ENCODE measurements around the gene XRCC3. TPM values are rescaled to one million over a fixed set of nuclear protein-coding genes. Genes with fewer than 3 reads are reported as not detected.

The XRCC3 gene
- total RNA-seq, 4 donors from 2014 or later: 7.8 to 47.6 (median 23.8) TPM

DNA sequence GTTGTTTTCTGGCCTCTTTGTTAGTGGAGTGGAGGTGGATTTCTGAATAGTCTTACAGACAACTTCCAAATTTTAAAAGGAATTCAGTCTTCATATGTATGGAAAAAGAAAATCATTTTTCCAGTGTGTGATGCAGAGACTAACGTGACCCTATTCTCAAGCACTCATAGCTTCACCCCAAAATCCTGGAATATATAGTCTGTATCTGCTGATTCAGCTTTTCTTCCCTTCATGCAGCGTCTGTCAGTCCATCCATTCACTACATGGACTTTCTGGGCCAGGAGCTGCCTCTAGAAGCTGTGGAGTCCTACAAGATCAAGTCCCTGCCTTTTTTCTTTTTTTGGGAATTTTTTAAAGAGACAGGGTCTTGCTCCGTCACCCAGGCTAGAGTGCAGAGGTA lies 62.4 kb downstream of the XRCC3 start:
- peaks cover 0 to 58% (median 35%) of the 10 kb centered on the region in 4 donors for H3K4me1 ChIP-seq
- DNase-seq: no peak
- no peaks in the 10 kb centered on the region for H3K27me3 ChIP-seq
- in situ Hi-C loops (cut with MboI; ENCODE audit: low pct_ligation_motif_present in 1 of 4, low pct_unique_long_range_greater_than_20kb in 1 of 4, low sequenced_read_pairs in 3 of 4) (no loop called here), intact Hi-C loops (cut with DNase I; ENCODE audit: low total_unique reads) (no loop called here)
- H3K27ac ChIP-seq: peak overlapping the region in 3 of 4 donors; percentile 15 to 34 (median 19)
- no peaks in the 10 kb centered on the region for H3K9me3 ChIP-seq
- TF ChIP-seq POLR2A (IDR thresholded peaks at IDR 0.05) (no peak), EP300 (IDR thresholded peaks at IDR 0.05; ENCODE audit: low read depth) (no peak), POLR2AphosphoS5 (IDR thresholded peaks at IDR 0.05) (no peak)
- TF ChIP-seq, protein P1, sequence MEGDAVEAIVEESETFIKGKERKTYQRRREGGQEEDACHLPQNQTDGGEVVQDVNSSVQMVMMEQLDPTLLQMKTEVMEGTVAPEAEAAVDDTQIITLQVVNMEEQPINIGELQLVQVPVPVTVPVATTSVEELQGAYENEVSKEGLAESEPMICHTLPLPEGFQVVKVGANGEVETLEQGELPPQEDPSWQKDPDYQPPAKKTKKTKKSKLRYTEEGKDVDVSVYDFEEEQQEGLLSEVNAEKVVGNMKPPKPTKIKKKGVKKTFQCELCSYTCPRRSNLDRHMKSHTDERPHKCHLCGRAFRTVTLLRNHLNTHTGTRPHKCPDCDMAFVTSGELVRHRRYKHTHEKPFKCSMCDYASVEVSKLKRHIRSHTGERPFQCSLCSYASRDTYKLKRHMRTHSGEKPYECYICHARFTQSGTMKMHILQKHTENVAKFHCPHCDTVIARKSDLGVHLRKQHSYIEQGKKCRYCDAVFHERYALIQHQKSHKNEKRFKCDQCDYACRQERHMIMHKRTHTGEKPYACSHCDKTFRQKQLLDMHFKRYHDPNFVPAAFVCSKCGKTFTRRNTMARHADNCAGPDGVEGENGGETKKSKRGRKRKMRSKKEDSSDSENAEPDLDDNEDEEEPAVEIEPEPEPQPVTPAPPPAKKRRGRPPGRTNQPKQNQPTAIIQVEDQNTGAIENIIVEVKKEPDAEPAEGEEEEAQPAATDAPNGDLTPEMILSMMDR (IDR thresholded peaks at IDR 0.05): no peak
- peaks cover 0 to 23% (median 9%) of the 10 kb centered on the region in 4 donors for H3K36me3 ChIP-seq
- no peak overlapping the region for H3K4me3 ChIP-seq
- 76 to 86% methylated on average over 3 of the region's 3 CpGs for WGBS, 2 donors (ENCODE audit: low coverage in 1 of 2)

GRCh38 chr14:103651585-103651984 lies 63.7 kb downstream of the XRCC3 start:
- intact Hi-C loops (cut with DNase I; ENCODE audit: low total_unique reads) (no loop called here), in situ Hi-C loops (cut with MboI; ENCODE audit: low pct_ligation_motif_present in 1 of 4, low pct_unique_long_range_greater_than_20kb in 1 of 4, low sequenced_read_pairs in 3 of 4) (no loop called here)
- Histone ChIP-seq H3K36me3 (peaks cover 0 to 20% (median 8%) of the 10 kb centered on the region in 4 donors), H3K9me3 (no peaks in the 10 kb centered on the region), H3K4me3 (no peak overlapping the region), H3K4me1 (peaks cover 0 to 50% (median 28%) of the 10 kb centered on the region in 4 donors), H3K27ac (no peak overlapping the region), H3K27me3 (no peaks in the 10 kb centered on the region)
- TF ChIP-seq, protein P1 (IDR thresholded peaks at IDR 0.05): no peak
- TF ChIP-seq POLR2A (IDR thresholded peaks at IDR 0.05) (no peak), POLR2AphosphoS5 (IDR thresholded peaks at IDR 0.05) (no peak), EP300 (IDR thresholded peaks at IDR 0.05; ENCODE audit: low read depth) (no peak)
- WGBS, 2 donors (ENCODE audit: low coverage in 1 of 2): 82 to 83% methylated on average over 5 to 7 of the region's 7 CpGs
- no peak for DNase-seq

DNA sequence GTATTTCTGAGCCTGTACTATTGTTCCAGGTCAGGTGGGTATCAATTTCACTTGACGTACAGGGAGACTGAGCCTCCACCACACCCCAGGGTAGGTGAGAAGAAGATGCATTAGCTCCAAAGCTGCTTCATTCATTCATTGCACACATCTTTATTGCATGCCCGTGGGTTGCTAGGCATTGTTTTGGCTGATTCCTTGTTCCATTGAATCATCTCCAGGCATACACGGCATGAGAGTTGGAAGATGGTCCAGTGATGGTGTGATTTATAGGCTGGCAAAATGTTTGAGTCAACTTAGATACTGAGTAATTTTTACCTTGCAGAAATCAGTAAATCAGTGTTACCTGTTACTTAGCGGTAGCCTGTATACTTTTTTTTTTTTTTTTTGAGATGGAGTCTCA lies 65.0 kb downstream of the XRCC3 start:
- intact Hi-C loops (cut with DNase I; ENCODE audit: low total_unique reads) (no loop called here), in situ Hi-C loops (cut with MboI; ENCODE audit: low pct_ligation_motif_present in 1 of 4, low pct_unique_long_range_greater_than_20kb in 1 of 4, low sequenced_read_pairs in 3 of 4) (no loop called here)
- H3K4me3 ChIP-seq: no peak overlapping the region
- no peak for DNase-seq
- no peaks in the 10 kb centered on the region for H3K27me3 ChIP-seq
- no peak overlapping the region for H3K27ac ChIP-seq
- WGBS, 2 donors (ENCODE audit: low coverage in 1 of 2): 70 to 90% methylated on average over 3 to 4 of the region's 4 CpGs
- H3K9me3 ChIP-seq: no peaks in the 10 kb centered on the region
- peaks cover 0 to 40% (median 24%) of the 10 kb centered on the region in 4 donors for H3K4me1 ChIP-seq
- H3K36me3 ChIP-seq: peaks cover 0 to 9% (median 3%) of the 10 kb centered on the region in 4 donors
- TF ChIP-seq, protein P1 (IDR thresholded peaks at IDR 0.05): no peak
- TF ChIP-seq EP300 (IDR thresholded peaks at IDR 0.05; ENCODE audit: low read depth) (no peak), POLR2AphosphoS5 (IDR thresholded peaks at IDR 0.05) (no peak), POLR2A (IDR thresholded peaks at IDR 0.05) (no peak)

DNA sequence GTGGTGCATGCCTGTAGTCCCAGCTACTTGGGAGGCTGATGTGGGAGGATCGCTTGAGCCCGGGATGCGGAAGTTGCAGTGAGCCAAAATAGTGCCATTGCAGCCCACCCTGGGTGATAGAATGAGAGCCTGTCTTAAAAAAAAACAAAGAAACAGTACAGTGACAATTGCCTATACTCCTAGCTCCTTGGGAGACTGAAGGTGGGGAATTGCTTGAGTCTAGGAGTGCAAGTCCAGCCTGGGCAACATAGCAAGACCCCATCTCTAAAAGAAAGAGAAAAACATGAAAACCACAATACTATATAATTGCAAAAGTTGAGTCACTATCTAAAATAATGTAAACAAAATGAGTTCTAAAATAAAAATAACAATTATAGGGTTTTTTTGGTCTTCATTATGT lies 66.2 kb downstream of the XRCC3 start:
- Histone ChIP-seq H3K27ac (no peak overlapping the region), H3K4me3 (no peak overlapping the region), H3K4me1 (peaks cover 0 to 38% (median 20%) of the 10 kb centered on the region in 4 donors), H3K9me3 (no peaks in the 10 kb centered on the region), H3K36me3 (peaks cover 0 to 3% (median 0%) of the 10 kb centered on the region in 4 donors), H3K27me3 (no peaks in the 10 kb centered on the region)
- intact Hi-C loops (cut with DNase I; ENCODE audit: low total_unique reads) (no loop called here), in situ Hi-C loops (cut with MboI; ENCODE audit: low pct_ligation_motif_present in 1 of 4, low pct_unique_long_range_greater_than_20kb in 1 of 4, low sequenced_read_pairs in 3 of 4) (no loop called here)
- TF ChIP-seq EP300 (IDR thresholded peaks at IDR 0.05; ENCODE audit: low read depth) (no peak), POLR2AphosphoS5 (IDR thresholded peaks at IDR 0.05) (no peak), POLR2A (IDR thresholded peaks at IDR 0.05) (no peak)
- TF ChIP-seq, protein P1 (IDR thresholded peaks at IDR 0.05): no peak
- WGBS, 2 donors (ENCODE audit: low coverage in 1 of 2): 96 to 98% methylated on average over 3 of the region's 3 CpGs
- no peak for DNase-seq

Small RNA genes lying within 50 kb of the gene (small RNA-seq; reads per million reads assigned to genes)
- 0 reads per million in 4 donors for gene RF00019

Other genes starting within 250 kb of the XRCC3 start
- gene CKB, start 192.6 kb downstream of the XRCC3 start, total RNA-seq: 1,000 to 10,000 TPM in 3 of 4 donors, 100 to 1,000 TPM in 1; 504 to 5,877 (median 3,263) TPM
- gene TRMT61A, start 186.3 kb downstream of the XRCC3 start, total RNA-seq: 10 to 100 TPM; 12.2 to 38.2 (median 14.1) TPM
- gene BAG5, start 152.8 kb downstream of the XRCC3 start, total RNA-seq: 10 to 100 TPM; 10.8 to 26.3 (median 23.9) TPM
- gene COA8, start 152.5 kb downstream of the XRCC3 start, total RNA-seq: 10 to 100 TPM in 2 of 4 donors, 1 to 10 TPM in 1, not detected in 1; 1.5 to 17.1 (median 15.2) TPM
- 100 to 1,000 TPM; 205 to 427 (median 291) TPM for gene KLC1, start 86.2 kb downstream of the XRCC3 start, total RNA-seq
- gene ZFYVE21, start 359 bp upstream of the XRCC3 start, total RNA-seq: 100 to 1,000 TPM in 2 of 4 donors, 10 to 100 TPM in 2; 90.2 to 214 (median 137) TPM
- gene PPP1R13B, start 132.1 kb upstream of the XRCC3 start, total RNA-seq: 100 to 1,000 TPM in 1 of 4 donors, 10 to 100 TPM in 3; 31.0 to 109 (median 42.0) TPM
- gene TDRD9, start 213.0 kb upstream of the XRCC3 start, total RNA-seq: under 1 TPM in 2 of 4 donors, not detected in 2; 0.55 to 0.79 TPM
- gene RD3L, start 227.1 kb upstream of the XRCC3 start, total RNA-seq: not detected

Measured in transverse colon (tissue), 4 donors.